Measurements from ENCODE around the gene JUNB. TPM values are rescaled to one million over a fixed set of nuclear protein-coding genes. Genes with fewer than 3 reads are reported as not detected.

The JUNB gene
- total and polyA plus RNA-seq, 10 of the 15 experiments (the other 5 are each of a cell fraction or from before 2014, with no cell fraction given): 0.55 to 144 (median 68.3) TPM

GRCh38 chr19:12763100-12763499, 28.2 kb upstream of the JUNB start:
- 94% methylated on average over 11 of the region's 11 CpGs for WGBS (ENCODE audit: insufficient coverage, insufficient replicate concordance, low lambda C conversion rate, missing lambda C conversion rate)
- H3K4me2 ChIP-seq (ENCODE audit: control insufficient read depth, insufficient read depth): no peak overlapping the region
- H3K4me3 ChIP-seq: no peak overlapping the region
- H3K4me1 ChIP-seq (ENCODE audit: control insufficient read depth, insufficient read depth, low read length): no peaks in the 10 kb centered on the region; the same call in 1 of the 2 replicates
- ChIA-PET CTCF (interaction anchor here (1.3 to 17.0 kb wide), 6 partner anchors 8 to 84 kb away, joined by 3 to 426 read pairs (median 32); partner anchors contain the start of genes HOOK2, JUNB, PRDX2 and THSD8), SMC1A (ENCODE audit: uncharacterized antibody, unreplicated experiment) (interaction anchor here (0.9 to 1.7 kb wide), 4 partner anchors 33 to 85 kb away, joined by 3 to 4 read pairs (median 4); no protein-coding TSS in a partner anchor), POLR2A (interaction anchor here (1.7 kb wide), 1 partner anchor 10 kb away, joined by 4 read pairs; no protein-coding TSS in a partner anchor), RAD21 (ENCODE audit: unreplicated experiment) (interaction anchor here (9.0 kb wide), 1 partner anchor 84 kb away, joined by 76 read pairs; no protein-coding TSS in a partner anchor)
- in situ Hi-C loops (cut with MboI) (loop anchor here (5.0 kb wide), 1 partner anchor 34 kb away; no protein-coding TSS in a partner anchor), intact Hi-C loops (cut with micrococcal nuclease; ENCODE audit: unreplicated experiment) (no loop called here)
- H3K9ac ChIP-seq (ENCODE audit: control insufficient read depth, insufficient read depth, low read length): no peak overlapping the region
- H3K36me3 ChIP-seq (ENCODE audit: control insufficient read depth in 2 of 2, insufficient read depth in 2 of 2, low read length in 1 of 2): no peaks in the 10 kb centered on the region
- no peaks in the 10 kb centered on the region for H3K79me2 ChIP-seq (ENCODE audit: control insufficient read depth, insufficient read depth, low read length)
- no peak overlapping the region for H3K27ac ChIP-seq (ENCODE audit: control insufficient read depth, insufficient read depth)
- no peaks in the 10 kb centered on the region for H4K20me1 ChIP-seq (ENCODE audit: control insufficient read depth, insufficient read depth)
- FAIRE-seq (no peak), DNase-seq (ENCODE audit: low read depth, low spot score) (no peak), ATAC-seq (no peak)
- no peaks in the 10 kb centered on the region for H3K9me3 ChIP-seq (replicated peaks; ENCODE audit: control insufficient read depth, insufficient read depth, low read length)
- H2AFZ ChIP-seq (ENCODE audit: control insufficient read depth, low read depth, low read length): no peak overlapping the region
- no TSS peak for BruUV-seq (replicated peaks)
- H3K27me3 ChIP-seq (replicated peaks in 1 of 2; ENCODE audit: control insufficient read depth in 2 of 2, insufficient read depth in 2 of 2, low read length in 1 of 2): no peaks in the 10 kb centered on the region; a peak in 1 of 4 replicates
- TF ChIP-seq CEBPZ (IDR thresholded peaks at IDR 0.05; ENCODE audit: low read depth, low read length): no peak
- TF ChIP-seq RCOR1 (conservative IDR thresholded peaks at IDR 0.05; ENCODE audit: low read depth, low read length): no peak
- no peak for TF ChIP-seq BRCA1 (IDR thresholded peaks at IDR 0.05; ENCODE audit: low read depth, low read length)

Measured in GM12878 (cell line).